GM23248 (cell line): ENCODE measurements around the gene CCDC88C. TPM values are rescaled to one million over a fixed set of nuclear protein-coding genes. Genes with fewer than 3 reads are reported as not detected.

Source experiments
- DNase-seq: peaks from one replicate; pipeline ENCODE4 v3.0.0-alpha.2; 2015
- H2AFZ ChIP-seq: fragments of 200-600 bp; sonication (generic); 2 replicates; pipeline ENCODE4 v1.6.1; 2016; ENCODE audit warnings: antibody characterized with exemption
- H3F3A ChIP-seq: fragments of 200-600 bp; sonication (generic); 2 replicates; pipeline ENCODE4 v1.6.1; 2016; ENCODE audit warnings: mild to moderate bottlenecking, antibody characterized with exemption, mixed run types; ENCODE audit not compliant: insufficient read depth
- H3K27ac ChIP-seq: fragments of 200-600 bp; sonication (generic); 2 replicates; pipeline ENCODE4 v1.5.1; 2016; ENCODE audit warnings: mild to moderate bottlenecking
- H3K27me3 ChIP-seq: fragments of 200-600 bp; sonication (generic); replicated peaks from 2 replicates; pipeline ENCODE4 v1.6.1; 2016; ENCODE audit warnings: mild to moderate bottlenecking; ENCODE audit not compliant: insufficient read depth
- H3K36me3 ChIP-seq: fragments of 200-600 bp; sonication (generic); 2 replicates; pipeline ENCODE4 v1.6.1; 2016; ENCODE audit warnings: low read depth, mild to moderate bottlenecking
- H3K4me1 ChIP-seq: fragments of 200-600 bp; sonication (generic); 2 replicates; pipeline ENCODE4 v1.6.1; 2016; ENCODE audit warnings: mild to moderate bottlenecking; ENCODE audit not compliant: insufficient read depth
- H3K4me2 ChIP-seq: fragments of 200-600 bp; sonication (generic); one replicate; pipeline ENCODE4 v1.6.1; 2016; ENCODE audit warnings: mild to moderate bottlenecking; ENCODE audit not compliant: unreplicated experiment
- H3K4me3 ChIP-seq: fragments of 200-600 bp; sonication (generic); 2 replicates; pipeline ENCODE4 v1.5.1; 2016; ENCODE audit warnings: mild to moderate bottlenecking
- H3K79me2 ChIP-seq: fragments of 200-600 bp; sonication (generic); 2 replicates; pipeline ENCODE4 v1.6.1; 2016; ENCODE audit warnings: mild to moderate bottlenecking; ENCODE audit not compliant: insufficient read depth
- H3K9ac ChIP-seq: fragments of 200-600 bp; sonication (generic); 2 replicates; pipeline ENCODE4 v1.6.1; 2016; ENCODE audit warnings: mild to moderate bottlenecking
- H3K9me2 ChIP-seq: fragments of 200-600 bp; sonication (generic); 2 replicates; pipeline ENCODE4 v1.6.1; 2016; ENCODE audit warnings: mixed run types, mild to moderate bottlenecking, moderate library complexity; ENCODE audit not compliant: insufficient read depth
- H3K9me3 ChIP-seq: fragments of 200-600 bp; sonication (generic); one replicate; pipeline ENCODE4 v1.6.1; 2017; ENCODE audit warnings: low read depth
- H4K20me1 ChIP-seq: fragments of 200-600 bp; sonication (generic); 2 replicates; pipeline ENCODE4 v1.6.0; 2016; ENCODE audit not compliant: insufficient read depth
- EZH2 ChIP-seq: fragments of 200-600 bp; sonication (generic); IDR thresholded peaks from 2 replicates; pipeline ENCODE4 v1.6.1; 2018; ENCODE audit warnings: antibody characterized with exemption, mild to moderate bottlenecking; ENCODE audit not compliant: insufficient read depth, poor library complexity, severe bottlenecking
- EZH2phosphoT487 ChIP-seq: fragments of 200-600 bp; sonication (generic); IDR thresholded peaks from 2 replicates; pipeline ENCODE4 v1.6.1; 2018; ENCODE audit warnings: antibody characterized with exemption, moderate library complexity, mild to moderate bottlenecking, low read depth; ENCODE audit not compliant: insufficient read depth
- WGBS, 2 experiments: methylation state at CpG; one replicate each; pipeline ENCODE4 v1.1.6; 2015 to 2017; ENCODE audit warnings: low lambda C conversion rate in 2 of 2, low coverage in 1 of 2; ENCODE audit errors: missing lambda C conversion rate in 2 of 2; 5-methylcytosine and 5-hydroxymethylcytosine counted together
- in situ Hi-C: fragments of 300-500 bp; cut with MboI; formaldehyde crosslinking; loops from 2 replicates; pipeline ENCODE4 v1.15.0; 2020
- polyA plus RNA-seq: library from polyadenylated mRNA; unstranded; fragments of >200 nt; fragmentation: Nextera tagmentation; extraction: Ambion mirVana; gene quantifications from 2 replicates; pipeline ENCODE4 v1.2.1, GENCODE V29; 2016
- total RNA-seq: library from RNA; depleted of rRNA; stranded (reverse); fragments of >200 nt; shearing (Covaris generic); gene quantifications from 2 replicates; pipeline ENCODE4 v1.2.3, GENCODE V29; 2014

The CCDC88C gene
- total and polyA plus RNA-seq, 2 experiments from 2014 or later: not detected

- Histone ChIP-seq H3K4me3 (no peak overlapping the region), H4K20me1 (no peaks in the 10 kb centered on the region), H3K27me3 (peaks cover 75% of the 10 kb centered on the region), H2AFZ (no peak overlapping the region), H3K79me2 (no peaks in the 10 kb centered on the region), H3F3A (0 out of 2 replicates have a peak, but pooled peaks cover 6% of the 10 kb centered on the region), H3K9ac (no peak overlapping the region), H3K9me3 (no peaks in the 10 kb centered on the region), H3K4me2 (no peak overlapping the region), H3K9me2 (no peaks in the 10 kb centered on the region), H3K4me1 (0 out of 2 replicates have a peak, but pooled peaks cover 4% of the 10 kb centered on the region), H3K36me3 (no peaks in the 10 kb centered on the region), H3K27ac (no peak overlapping the region)
- TF ChIP-seq EZH2: no peak
- TF ChIP-seq EZH2phosphoT487: no peak
- WGBS, 2 experiments: 68% methylated on average over 12 of the region's 12 CpGs
- no peak for DNase-seq
- in situ Hi-C loops: no loop called here
Observed at GRCh38 chr14:91356181-91356763, 61.3 kb downstream of the CCDC88C start.

GRCh38 chr14:91354979-91355685 lies 62.5 kb downstream of the CCDC88C start:
- in situ Hi-C loops: no loop called here
- no peak for DNase-seq

GRCh38 chr14:91354221-91354916 lies 63.3 kb downstream of the CCDC88C start:
- WGBS, 2 experiments: 26 to 27% methylated on average over 14 of the region's 14 CpGs
- peak; percentile 88 for DNase-seq

More at GRCh38 chr14:91354979-91355685, 62.5 kb downstream of the CCDC88C start:
- 0 out of 2 replicates have a peak, but pooled peaks cover 6% of the 10 kb centered on the region for H3F3A ChIP-seq
- no peak for TF ChIP-seq EZH2phosphoT487
- no peak for TF ChIP-seq EZH2
- H3K79me2 ChIP-seq: no peaks in the 10 kb centered on the region
- H2AFZ ChIP-seq: no peak overlapping the region
- H3K4me2 ChIP-seq: no peak overlapping the region
- 0 out of 2 replicates have a peak, but pooled peaks cover 4% of the 10 kb centered on the region for H3K4me1 ChIP-seq
- peaks cover 76% of the 10 kb centered on the region for H3K27me3 ChIP-seq
- H3K27ac ChIP-seq: no peak overlapping the region
- H4K20me1 ChIP-seq: no peaks in the 10 kb centered on the region
- no peaks in the 10 kb centered on the region for H3K9me3 ChIP-seq
- no peaks in the 10 kb centered on the region for H3K9me2 ChIP-seq
- H3K36me3 ChIP-seq: no peaks in the 10 kb centered on the region
- 79 to 80% methylated on average over 27 of the region's 27 CpGs for WGBS, 2 experiments
- H3K9ac ChIP-seq: no peak overlapping the region
- no peak overlapping the region for H3K4me3 ChIP-seq

More at GRCh38 chr14:91354221-91354916, 63.3 kb downstream of the CCDC88C start:
- Histone ChIP-seq H3K36me3 (no peaks in the 10 kb centered on the region), H3K9ac (no peak overlapping the region), H2AFZ (no peak overlapping the region), H3K4me1 (0 out of 2 replicates have a peak, but pooled peaks cover 4% of the 10 kb centered on the region), H3F3A (0 out of 2 replicates have a peak, but pooled peaks cover 6% of the 10 kb centered on the region), H3K4me2 (no peak overlapping the region), H3K9me2 (no peaks in the 10 kb centered on the region), H3K79me2 (no peaks in the 10 kb centered on the region), H4K20me1 (no peaks in the 10 kb centered on the region), H3K27ac (no peak overlapping the region), H3K4me3 (no peak overlapping the region), H3K27me3 (peaks cover 68% of the 10 kb centered on the region), H3K9me3 (no peaks in the 10 kb centered on the region)
- no peak for TF ChIP-seq EZH2phosphoT487
- TF ChIP-seq EZH2: no peak
- in situ Hi-C loops: no loop called here
